Activated CD4-positive, alpha-beta T cell treated with anti-CD3 and anti-CD28 coated beads, Interleukin-2, Interleukin-4, amounts not matched to agents 100 ng/mL and 50 ng/mL, durations not matched to agents 16 hours and 8 hours (primary cell): ENCODE results near the gene ZNF785.
"Not testable (repeated sequence)": the region's sequence is repeated elsewhere in the genome, so short reads cannot be mapped to it uniquely, and the experiment has no call there.

Experiments used
- DNase-seq: peaks from one replicate; pipeline ENCODE4 v3.0.0-alpha.2; 2020; ENCODE audit warnings: low spot score

The ZNF785 gene

GRCh38 chr16:30539986-30540526 lies 45.4 kb downstream of the ZNF785 start:
- DNase-seq, result not testable (repeated sequence)

DNA sequence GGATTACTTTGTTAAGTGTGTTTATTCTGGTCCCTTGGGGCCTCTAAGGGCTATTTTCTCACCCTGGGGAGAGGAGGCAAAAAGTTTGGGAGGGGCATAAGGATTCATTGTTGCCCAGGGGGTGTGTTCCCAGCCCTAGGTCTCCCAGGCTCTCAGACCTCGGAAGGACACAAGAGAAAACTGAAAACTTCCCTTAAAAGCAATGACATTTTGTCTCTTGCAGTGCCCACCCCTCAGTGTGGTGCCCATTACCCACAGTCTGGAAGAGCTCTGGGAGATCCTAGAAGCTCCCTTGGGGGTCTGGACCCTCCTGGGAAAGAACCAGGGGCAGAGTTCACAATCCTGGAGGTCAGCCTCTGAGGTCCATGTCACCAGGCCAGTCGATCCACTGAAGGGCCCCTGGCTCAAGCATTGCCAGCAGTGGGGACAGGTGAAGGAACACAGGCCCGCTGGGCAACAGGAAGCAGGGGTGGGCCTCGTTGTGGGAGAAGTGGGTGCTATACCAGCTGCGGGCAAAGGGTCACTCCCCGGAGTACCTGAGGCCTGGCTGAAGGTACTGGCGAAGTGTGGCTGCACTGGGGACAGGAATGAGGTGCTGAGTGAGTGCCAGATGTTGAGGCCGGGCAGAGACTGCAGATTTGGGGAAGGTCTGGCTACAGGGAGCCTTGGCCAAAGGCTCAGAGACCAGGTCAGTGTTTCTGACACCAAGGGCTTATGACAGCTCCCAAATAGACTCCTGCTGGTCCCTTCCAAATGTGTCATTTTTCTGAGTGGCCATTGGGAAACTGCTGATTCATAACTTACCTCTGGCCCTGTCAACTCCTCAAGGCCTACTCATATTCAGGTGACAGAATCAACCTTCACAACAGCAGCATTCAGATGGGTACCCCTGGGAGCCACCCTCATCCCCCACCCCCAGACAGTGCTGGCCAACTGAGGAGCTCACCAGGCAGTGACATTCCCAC lies 46.2 kb downstream of the ZNF785 start:
- DNase-seq, result no peak

DNA sequence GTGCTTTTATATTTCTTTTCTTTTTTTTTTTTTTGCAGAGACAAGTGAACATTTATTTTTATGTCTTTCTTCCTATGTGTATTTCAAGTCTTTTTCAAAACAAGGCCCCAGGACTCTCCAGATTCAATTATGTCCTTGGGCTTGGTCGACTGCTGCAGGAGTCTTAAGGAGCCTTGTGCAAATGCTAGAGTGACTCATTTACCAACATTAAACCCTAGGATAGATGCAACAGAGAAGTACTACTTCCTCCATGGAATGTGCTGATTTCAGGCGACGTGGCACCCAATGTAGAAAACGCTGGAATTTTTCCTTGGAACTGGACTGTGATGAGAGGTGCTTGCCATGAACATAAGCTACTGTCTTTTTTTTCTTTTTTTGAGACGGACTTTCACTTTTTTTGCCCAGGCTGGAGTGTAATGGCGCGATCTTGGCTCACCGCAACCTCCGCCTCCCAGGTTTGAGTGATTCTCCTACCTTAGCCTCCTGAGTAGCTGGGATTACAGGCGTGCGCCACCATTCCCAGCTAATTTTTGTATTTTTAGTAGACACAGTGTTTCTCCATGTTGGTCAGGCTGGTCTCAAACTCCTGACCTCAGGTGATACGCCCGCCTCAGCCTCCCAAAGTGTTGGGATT lies 49.0 kb downstream of the ZNF785 start:
- DNase-seq, result not testable (repeated sequence)

- peak; percentile 69 for DNase-seq
Observed at GRCh38 chr16:30535777-30536190, 49.7 kb downstream of the ZNF785 start.

GRCh38 chr16:30535106-30535776 lies 50.3 kb downstream of the ZNF785 start:
- peak; percentile 39 for DNase-seq

DNA sequence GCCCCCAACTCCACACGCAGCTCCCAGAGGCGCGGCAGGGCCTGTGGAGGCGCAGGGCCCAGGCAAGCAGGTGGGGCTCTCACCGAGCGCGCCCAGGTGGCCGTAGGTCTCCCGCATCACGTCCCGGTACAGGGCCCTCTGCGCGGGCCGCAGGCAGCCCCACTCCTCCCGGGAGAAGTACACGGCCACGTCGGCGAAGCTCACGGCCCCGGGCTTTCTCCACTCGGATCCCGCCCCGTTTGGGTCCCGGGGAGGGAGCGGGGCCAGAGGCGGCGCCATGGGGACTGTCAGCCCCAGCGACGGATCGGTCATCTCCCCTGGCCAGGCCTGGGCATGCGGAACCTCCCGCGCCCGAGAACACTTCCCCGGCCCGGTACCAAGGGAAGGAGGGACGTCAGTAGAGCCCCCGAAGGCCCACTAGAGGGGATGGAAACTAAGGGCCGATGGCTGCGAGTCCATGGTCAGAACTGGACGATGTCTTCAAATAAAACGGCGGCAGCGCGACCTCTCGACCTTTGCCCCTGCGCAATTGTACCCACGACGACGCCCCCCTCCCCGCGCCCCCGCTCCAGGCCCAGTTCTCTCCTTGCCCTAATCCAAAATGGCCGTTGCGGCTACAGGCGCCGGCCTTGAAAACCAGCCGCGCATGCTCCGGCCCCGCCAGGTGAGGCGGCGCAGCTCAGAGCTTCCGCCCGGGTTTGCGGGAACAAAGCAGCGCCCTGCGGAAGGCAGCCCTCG lies 51.0 kb downstream of the ZNF785 start, which contains the start of gene ZNF747:
TSS of gene ZNF747 (minus strand) at position 491 of the 738 bp plus-strand sequence. CDS start at position 312, 179 bp downstream.
- DNase-seq, result peak; percentile 93

GRCh38 chr16:30533748-30534367 lies 51.6 kb downstream of the ZNF785 start:
- peak; percentile 30 for DNase-seq

GRCh38 chr16:30533146-30533522 lies 52.4 kb downstream of the ZNF785 start:
- no peak for DNase-seq

DNA sequence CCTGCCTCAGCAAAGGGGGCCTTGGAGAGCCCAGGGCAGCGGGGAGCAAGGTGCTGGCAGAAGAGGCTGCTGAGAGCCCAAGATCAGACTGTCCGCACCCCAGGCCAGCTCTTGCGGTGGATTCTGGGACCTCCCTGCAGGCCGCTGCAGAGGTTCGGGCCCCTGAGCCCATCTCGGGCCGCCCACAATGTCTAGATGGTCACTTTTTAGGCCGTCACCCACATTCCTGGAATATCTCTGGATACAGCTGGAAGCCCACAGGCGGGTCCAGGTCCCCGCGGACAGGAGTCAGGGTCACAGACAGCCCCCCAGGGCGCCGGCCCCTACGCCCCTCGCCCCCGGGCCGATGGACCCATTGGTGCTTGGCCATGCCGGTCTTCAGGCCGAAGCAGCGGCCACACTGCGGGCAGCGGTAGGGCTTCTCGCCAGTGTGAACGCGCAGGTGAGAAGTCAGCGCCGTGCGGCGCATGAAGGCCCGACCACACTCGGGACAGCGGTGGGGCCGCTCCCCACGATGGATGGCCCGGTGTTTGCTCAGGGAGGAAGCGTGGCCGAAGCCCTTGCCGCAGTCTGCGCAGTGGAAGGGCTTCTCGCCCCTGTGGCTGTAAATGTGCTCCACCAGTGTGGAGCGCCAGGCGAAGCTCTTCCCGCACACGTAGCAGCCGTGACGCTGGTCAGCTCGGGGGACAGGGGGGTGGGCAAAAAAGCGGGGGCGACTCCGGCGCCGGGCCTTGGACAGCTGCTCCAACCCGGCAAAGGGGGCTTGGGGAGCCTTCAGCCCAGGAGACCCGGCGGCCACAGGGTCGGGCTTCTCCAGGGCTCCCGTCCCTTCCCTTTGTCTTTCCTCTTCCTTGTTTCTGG lies 53.0 kb downstream of the ZNF785 start:
- no peak for DNase-seq
